ENCODE data around the gene GABBR2. TPM values are rescaled to one million over a fixed set of nuclear protein-coding genes. Genes with fewer than 3 reads are reported as not detected.

GABBR2 gene
- total and polyA plus RNA-seq, 9 of the 15 experiments (the other 6 are each of a cell fraction or from before 2014, with no cell fraction given), result 0.15 to 1.9 (median 0.32) TPM

DNA sequence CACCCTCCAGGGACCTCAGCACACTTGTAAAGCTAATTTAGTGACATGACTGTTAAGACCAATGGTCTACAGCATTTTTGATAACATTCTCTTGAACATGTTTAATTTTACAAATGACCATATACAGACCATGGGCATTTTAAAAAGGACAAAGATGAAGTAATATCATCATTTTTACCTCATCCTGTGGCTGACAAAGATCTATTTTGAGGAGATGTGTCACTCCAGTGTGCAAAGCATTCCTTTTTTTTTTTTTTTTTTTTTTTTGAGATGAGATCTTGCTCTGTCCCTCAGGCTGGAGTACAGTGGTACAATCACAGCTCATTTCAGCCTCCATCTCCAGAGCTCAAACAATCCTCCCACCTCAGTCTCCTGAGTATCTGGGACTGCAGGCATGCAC, 335.1 kb downstream of the GABBR2 start:
- Histone ChIP-seq H3K4me1 (replicated peaks in 1 of 2; ENCODE audit: control insufficient read depth in 2 of 2, insufficient read depth in 2 of 2, low read length in 2 of 2) (peaks cover 46 to 57% of the 10 kb centered on the region in 2 experiments), H4K20me1 (replicated peaks; ENCODE audit: control insufficient read depth, insufficient read depth, low read length) (no peaks in the 10 kb centered on the region), H3K4me2 (ENCODE audit: insufficient read depth, low read length) (no peak overlapping the region), H3K9me3 (replicated peaks; ENCODE audit: control insufficient read depth, insufficient read depth, low read depth, low read length) (no peaks in the 10 kb centered on the region), H2AFZ (ENCODE audit: low read depth, low read length) (no peak overlapping the region), H3K27me3 (ENCODE audit: control insufficient read depth in 2 of 2, insufficient read depth in 2 of 2, low read length in 2 of 2) (no peaks in the 10 kb centered on the region), H3K27ac (ENCODE audit: extremely low read depth, low read depth, low read length) (no peak overlapping the region), H3K4me3 (no peak overlapping the region), H3K79me2 (ENCODE audit: control insufficient read depth, insufficient read depth, low read length) (no peaks in the 10 kb centered on the region), H3K9ac (ENCODE audit: insufficient read depth in 1 of 2, low read depth in 2 of 2, low read length in 2 of 2) (no peak overlapping the region), H3K9me1 (ENCODE audit: control insufficient read depth, insufficient read depth, low read length) (no peaks in the 10 kb centered on the region), H3K36me3 (ENCODE audit: control insufficient read depth, insufficient read depth, low read length) (no peaks in the 10 kb centered on the region)
- FAIRE-seq (no peak), DNase-seq (ENCODE audit: extremely low read depth in 1 of 4, low spot score in 3 of 4) (no peak), ATAC-seq (no peak)
- intact Hi-C loops (cut with micrococcal nuclease) (loop anchor here (2.0 kb wide), 2 partner anchors 33 to 55 kb away; no protein-coding TSS in a partner anchor), in situ Hi-C loops (cut with MboI) (no loop called here)
- CTCF ChIA-PET (ENCODE audit: low intra/inter-chr PET ratio), result no interaction called here
- BruUV-seq (replicated peaks), result no TSS peak
- POLR2A ChIA-PET, result interaction anchor here (1.4 kb wide), 1 partner anchor 10 kb away, joined by 3 read pairs; no protein-coding TSS in a partner anchor
- TF ChIP-seq, protein P1, sequence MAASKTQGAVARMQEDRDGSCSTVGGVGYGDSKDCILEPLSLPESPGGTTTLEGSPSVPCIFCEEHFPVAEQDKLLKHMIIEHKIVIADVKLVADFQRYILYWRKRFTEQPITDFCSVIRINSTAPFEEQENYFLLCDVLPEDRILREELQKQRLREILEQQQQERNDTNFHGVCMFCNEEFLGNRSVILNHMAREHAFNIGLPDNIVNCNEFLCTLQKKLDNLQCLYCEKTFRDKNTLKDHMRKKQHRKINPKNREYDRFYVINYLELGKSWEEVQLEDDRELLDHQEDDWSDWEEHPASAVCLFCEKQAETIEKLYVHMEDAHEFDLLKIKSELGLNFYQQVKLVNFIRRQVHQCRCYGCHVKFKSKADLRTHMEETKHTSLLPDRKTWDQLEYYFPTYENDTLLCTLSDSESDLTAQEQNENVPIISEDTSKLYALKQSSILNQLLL (CRISPR knock-in tag; IDR thresholded peaks at IDR 0.05; ENCODE audit: borderline replicate concordance), result no peak
- TF ChIP-seq ZNF384 (IDR thresholded peaks at IDR 0.05; ENCODE audit: low read depth, low read length), result peak; percentile 78
- TF ChIP-seq ARID1B (IDR thresholded peaks at IDR 0.05), result no peak
- TF ChIP-seq SMARCE1 (IDR thresholded peaks at IDR 0.05), result no peak
- TF ChIP-seq SIRT6 (IDR thresholded peaks at IDR 0.05; ENCODE audit: low read depth, low read length), result no peak
- TF ChIP-seq SRSF1 (IDR thresholded peaks at IDR 0.05; ENCODE audit: low read depth, low read length), result no peak
- TF ChIP-seq, protein P2, sequence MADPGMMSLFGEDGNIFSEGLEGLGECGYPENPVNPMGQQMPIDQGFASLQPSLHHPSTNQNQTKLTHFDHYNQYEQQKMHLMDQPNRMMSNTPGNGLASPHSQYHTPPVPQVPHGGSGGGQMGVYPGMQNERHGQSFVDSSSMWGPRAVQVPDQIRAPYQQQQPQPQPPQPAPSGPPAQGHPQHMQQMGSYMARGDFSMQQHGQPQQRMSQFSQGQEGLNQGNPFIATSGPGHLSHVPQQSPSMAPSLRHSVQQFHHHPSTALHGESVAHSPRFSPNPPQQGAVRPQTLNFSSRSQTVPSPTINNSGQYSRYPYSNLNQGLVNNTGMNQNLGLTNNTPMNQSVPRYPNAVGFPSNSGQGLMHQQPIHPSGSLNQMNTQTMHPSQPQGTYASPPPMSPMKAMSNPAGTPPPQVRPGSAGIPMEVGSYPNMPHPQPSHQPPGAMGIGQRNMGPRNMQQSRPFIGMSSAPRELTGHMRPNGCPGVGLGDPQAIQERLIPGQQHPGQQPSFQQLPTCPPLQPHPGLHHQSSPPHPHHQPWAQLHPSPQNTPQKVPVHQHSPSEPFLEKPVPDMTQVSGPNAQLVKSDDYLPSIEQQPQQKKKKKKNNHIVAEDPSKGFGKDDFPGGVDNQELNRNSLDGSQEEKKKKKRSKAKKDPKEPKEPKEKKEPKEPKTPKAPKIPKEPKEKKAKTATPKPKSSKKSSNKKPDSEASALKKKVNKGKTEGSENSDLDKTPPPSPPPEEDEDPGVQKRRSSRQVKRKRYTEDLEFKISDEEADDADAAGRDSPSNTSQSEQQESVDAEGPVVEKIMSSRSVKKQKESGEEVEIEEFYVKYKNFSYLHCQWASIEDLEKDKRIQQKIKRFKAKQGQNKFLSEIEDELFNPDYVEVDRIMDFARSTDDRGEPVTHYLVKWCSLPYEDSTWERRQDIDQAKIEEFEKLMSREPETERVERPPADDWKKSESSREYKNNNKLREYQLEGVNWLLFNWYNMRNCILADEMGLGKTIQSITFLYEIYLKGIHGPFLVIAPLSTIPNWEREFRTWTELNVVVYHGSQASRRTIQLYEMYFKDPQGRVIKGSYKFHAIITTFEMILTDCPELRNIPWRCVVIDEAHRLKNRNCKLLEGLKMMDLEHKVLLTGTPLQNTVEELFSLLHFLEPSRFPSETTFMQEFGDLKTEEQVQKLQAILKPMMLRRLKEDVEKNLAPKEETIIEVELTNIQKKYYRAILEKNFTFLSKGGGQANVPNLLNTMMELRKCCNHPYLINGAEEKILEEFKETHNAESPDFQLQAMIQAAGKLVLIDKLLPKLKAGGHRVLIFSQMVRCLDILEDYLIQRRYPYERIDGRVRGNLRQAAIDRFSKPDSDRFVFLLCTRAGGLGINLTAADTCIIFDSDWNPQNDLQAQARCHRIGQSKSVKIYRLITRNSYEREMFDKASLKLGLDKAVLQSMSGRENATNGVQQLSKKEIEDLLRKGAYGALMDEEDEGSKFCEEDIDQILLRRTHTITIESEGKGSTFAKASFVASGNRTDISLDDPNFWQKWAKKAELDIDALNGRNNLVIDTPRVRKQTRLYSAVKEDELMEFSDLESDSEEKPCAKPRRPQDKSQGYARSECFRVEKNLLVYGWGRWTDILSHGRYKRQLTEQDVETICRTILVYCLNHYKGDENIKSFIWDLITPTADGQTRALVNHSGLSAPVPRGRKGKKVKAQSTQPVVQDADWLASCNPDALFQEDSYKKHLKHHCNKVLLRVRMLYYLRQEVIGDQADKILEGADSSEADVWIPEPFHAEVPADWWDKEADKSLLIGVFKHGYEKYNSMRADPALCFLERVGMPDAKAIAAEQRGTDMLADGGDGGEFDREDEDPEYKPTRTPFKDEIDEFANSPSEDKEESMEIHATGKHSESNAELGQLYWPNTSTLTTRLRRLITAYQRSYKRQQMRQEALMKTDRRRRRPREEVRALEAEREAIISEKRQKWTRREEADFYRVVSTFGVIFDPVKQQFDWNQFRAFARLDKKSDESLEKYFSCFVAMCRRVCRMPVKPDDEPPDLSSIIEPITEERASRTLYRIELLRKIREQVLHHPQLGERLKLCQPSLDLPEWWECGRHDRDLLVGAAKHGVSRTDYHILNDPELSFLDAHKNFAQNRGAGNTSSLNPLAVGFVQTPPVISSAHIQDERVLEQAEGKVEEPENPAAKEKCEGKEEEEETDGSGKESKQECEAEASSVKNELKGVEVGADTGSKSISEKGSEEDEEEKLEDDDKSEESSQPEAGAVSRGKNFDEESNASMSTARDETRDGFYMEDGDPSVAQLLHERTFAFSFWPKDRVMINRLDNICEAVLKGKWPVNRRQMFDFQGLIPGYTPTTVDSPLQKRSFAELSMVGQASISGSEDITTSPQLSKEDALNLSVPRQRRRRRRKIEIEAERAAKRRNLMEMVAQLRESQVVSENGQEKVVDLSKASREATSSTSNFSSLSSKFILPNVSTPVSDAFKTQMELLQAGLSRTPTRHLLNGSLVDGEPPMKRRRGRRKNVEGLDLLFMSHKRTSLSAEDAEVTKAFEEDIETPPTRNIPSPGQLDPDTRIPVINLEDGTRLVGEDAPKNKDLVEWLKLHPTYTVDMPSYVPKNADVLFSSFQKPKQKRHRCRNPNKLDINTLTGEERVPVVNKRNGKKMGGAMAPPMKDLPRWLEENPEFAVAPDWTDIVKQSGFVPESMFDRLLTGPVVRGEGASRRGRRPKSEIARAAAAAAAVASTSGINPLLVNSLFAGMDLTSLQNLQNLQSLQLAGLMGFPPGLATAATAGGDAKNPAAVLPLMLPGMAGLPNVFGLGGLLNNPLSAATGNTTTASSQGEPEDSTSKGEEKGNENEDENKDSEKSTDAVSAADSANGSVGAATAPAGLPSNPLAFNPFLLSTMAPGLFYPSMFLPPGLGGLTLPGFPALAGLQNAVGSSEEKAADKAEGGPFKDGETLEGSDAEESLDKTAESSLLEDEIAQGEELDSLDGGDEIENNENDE (IDR thresholded peaks at IDR 0.05; ENCODE audit: low read depth, low read length), result no peak
- no peak for TF ChIP-seq CBFA2T2 (conservative IDR thresholded peaks at IDR 0.05)
- no peak for TF ChIP-seq GATAD2B (IDR thresholded peaks at IDR 0.05; ENCODE audit: borderline replicate concordance)
- TF ChIP-seq SRF (CRISPR knock-in tag; IDR thresholded peaks at IDR 0.05), result no peak
- 0 out of 2 replicates have a peak, but pooled peaks have one; percentile 16 for TF ChIP-seq JUN (IDR thresholded peaks at IDR 0.05; ENCODE audit: borderline replicate concordance, low read depth, low read length)
- no peak for TF ChIP-seq JUN (CRISPR knock-in tag; IDR thresholded peaks at IDR 0.05; ENCODE audit: borderline replicate concordance)

Measured in K562 (cell line).